GM21737 (cell line): ENCODE results near the gene TSPY3.
"Not testable (repeated sequence)": the region's sequence is repeated elsewhere in the genome, so short reads cannot be mapped to it uniquely, and the experiment has no call there.

Experiments used
- ATAC-seq: cut with Tn5 transposase; IDR thresholded peaks from one replicate; pipeline ENCODE4 v1.9.1; 2021; ENCODE audit warnings: mild to moderate bottlenecking, moderate library complexity; ENCODE audit not compliant: unreplicated experiment

The TSPY3 gene, protein sequence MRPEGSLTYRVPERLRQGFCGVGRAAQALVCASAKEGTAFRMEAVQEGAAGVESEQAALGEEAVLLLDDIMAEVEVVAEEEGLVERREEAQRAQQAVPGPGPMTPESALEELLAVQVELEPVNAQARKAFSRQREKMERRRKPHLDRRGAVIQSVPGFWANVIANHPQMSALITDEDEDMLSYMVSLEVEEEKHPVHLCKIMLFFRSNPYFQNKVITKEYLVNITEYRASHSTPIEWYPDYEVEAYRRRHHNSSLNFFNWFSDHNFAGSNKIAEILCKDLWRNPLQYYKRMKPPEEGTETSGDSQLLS

DNA sequence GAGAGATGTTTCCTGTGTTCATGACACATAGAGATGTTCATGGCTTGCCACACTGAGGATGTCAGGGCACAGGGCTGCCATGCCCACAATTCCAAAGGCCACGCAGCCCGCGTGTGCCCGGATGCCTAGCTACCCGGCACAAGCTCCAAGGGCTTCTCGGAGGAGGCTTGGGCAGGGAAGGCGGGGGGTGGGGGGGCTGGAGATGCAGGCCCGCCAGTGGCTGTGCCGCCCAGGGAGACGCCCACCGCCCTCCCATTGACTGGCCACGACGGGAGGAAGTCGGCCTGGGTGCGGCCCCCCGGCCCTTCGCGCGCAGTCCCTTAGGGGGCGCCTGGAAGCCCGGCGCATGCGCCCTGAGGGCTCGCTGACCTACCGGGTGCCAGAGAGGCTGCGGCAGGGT, at the start of gene TSPY3:
TSPY3 (plus strand) TSS at position 301 of the 400 bp plus-strand sequence; CDS start at position 347, 46 bp downstream.
- ATAC-seq = not testable (repeated sequence)

DNA sequence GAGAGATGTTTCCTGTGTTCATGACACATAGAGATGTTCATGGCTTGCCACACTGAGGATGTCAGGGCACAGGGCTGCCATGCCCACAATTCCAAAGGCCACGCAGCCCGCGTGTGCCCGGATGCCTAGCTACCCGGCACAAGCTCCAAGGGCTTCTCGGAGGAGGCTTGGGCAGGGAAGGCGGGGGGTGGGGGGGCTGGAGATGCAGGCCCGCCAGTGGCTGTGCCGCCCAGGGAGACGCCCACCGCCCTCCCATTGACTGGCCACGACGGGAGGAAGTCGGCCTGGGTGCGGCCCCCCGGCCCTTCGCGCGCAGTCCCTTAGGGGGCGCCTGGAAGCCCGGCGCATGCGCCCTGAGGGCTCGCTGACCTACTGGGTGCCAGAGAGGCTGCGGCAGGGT, 40.7 kb upstream of the TSPY3 start, which contains the start of gene TSPY8:
TSPY8 (plus strand) TSS at position 301 of the 400 bp plus-strand sequence; CDS start at position 347, 46 bp downstream.
- not testable (repeated sequence) for ATAC-seq

DNA sequence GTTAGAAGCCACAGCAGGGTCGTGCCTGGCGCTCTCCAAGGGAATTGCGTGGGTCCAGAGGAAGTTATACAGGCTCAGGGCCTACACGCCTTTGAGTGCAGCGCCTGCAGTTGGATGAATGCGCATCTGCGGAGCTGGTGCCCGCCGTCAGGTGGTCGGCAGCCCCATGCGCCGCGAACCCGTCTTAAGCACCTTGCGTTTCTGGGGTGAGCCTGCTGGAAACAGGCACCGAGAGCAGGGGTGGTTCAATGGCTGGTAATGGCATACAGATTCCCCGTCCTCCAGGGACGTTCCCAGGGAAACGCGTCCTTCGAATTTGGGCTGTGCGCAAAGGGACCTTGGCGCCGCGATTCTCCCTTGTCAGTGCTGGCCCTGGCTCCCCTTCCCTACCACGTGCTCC, 1.7 kb upstream of the TSPY3 start:
- not testable (repeated sequence) for ATAC-seq
